Measurements from ENCODE around the gene VWA3A.

Gene VWA3A

GRCh38 chr16:22091721-22092120 is 620 bp upstream of the VWA3A start:
- TF ChIP-seq CTCF (conservative IDR thresholded peaks at IDR 0.05; ENCODE audit: low read depth, low read length), result no peak
- no peak for DNase-seq (ENCODE audit: low read depth)
- no peak overlapping the region for H3K4me3 ChIP-seq (ENCODE audit: low read depth, low read length)

DNA sequence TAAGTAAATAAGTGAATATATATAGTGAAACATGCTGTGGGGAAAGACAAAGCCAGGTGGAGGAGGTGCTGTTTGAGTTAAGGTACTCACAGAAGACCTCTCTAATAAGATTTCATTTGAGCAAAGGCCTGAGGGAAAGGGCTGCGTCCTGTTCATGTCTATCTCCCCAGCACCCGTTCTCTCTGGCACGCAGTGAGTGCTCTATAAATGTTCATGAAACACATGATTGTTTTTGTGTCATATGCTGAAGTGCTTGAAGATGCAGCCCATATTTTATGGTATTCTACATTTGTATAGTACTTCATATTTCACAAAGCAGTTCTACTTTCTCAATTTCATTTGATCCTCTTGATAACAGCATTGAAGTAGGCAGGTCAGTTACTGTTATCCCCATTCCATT is 990 bp downstream of the VWA3A start:
- DNase-seq (ENCODE audit: low read depth), result no peak
- no peak overlapping the region for H3K4me3 ChIP-seq (ENCODE audit: low read depth, low read length)
- no peak for TF ChIP-seq CTCF (conservative IDR thresholded peaks at IDR 0.05; ENCODE audit: low read depth, low read length)

DNA sequence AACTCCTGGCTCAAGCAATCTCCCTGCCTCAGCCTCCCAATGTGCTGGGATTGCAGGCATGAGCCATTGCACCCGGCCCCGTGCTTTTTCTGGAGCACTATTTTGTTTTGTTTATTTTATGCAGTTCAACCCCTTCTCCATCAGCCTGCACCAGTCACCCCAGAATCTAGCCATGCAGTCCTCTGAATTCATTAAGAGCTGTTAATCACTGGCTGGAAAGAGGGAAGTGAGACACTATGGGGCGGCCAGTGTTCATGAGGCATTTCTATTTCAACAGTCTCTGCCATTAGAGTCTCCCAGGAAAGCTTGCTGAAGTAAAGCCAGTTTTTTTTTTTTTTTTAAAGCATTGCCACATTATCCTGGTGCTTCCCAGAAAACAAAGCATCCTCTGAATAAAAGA is 1.7 kb downstream of the VWA3A start:
- TF ChIP-seq CTCF (conservative IDR thresholded peaks at IDR 0.05; ENCODE audit: low read depth, low read length), result no peak
- no peak for DNase-seq (ENCODE audit: low read depth)
- no peak overlapping the region for H3K4me3 ChIP-seq (ENCODE audit: low read depth, low read length)

GRCh38 chr16:22098405-22099255 is 6.3 kb downstream of the VWA3A start:
- TF ChIP-seq CTCF (conservative IDR thresholded peaks at IDR 0.05; ENCODE audit: low read depth, low read length), result peak; percentile 73
- H3K4me3 ChIP-seq (ENCODE audit: low read depth, low read length), result no peak overlapping the region
- peak; percentile 66 for DNase-seq (ENCODE audit: low read depth)

GRCh38 chr16:22099256-22099975 is 7.1 kb downstream of the VWA3A start:
- no peak for DNase-seq (ENCODE audit: low read depth)
- no peak for TF ChIP-seq CTCF (conservative IDR thresholded peaks at IDR 0.05; ENCODE audit: low read depth, low read length)
- H3K4me3 ChIP-seq (ENCODE audit: low read depth, low read length), result no peak overlapping the region

GRCh38 chr16:22103441-22103840 is 11.1 kb downstream of the VWA3A start:
- TF ChIP-seq CTCF (conservative IDR thresholded peaks at IDR 0.05; ENCODE audit: low read depth, low read length), result no peak
- no peak for DNase-seq (ENCODE audit: low read depth)
- H3K4me3 ChIP-seq (ENCODE audit: low read depth, low read length), result no peak overlapping the region
